Peyer's patch (tissue), 4 donors: Measurements from ENCODE around the gene PSMD2. TPM values are rescaled to one million over a fixed set of nuclear protein-coding genes. Genes with fewer than 3 reads are reported as not detected.

Experiments
- DNase-seq, 3 donors: peaks; one replicate each; pipeline ENCODE4 v3.0.0-alpha.2; 2017 to 2019
- H3K27ac ChIP-seq, 4 donors: fragments of 200-600 bp; sonication (generic); one replicate each; pipeline ENCODE4 v1.5.1; 2016 to 2019
- H3K27me3 ChIP-seq, 2 donors: fragments of 200-600 bp; sonication (generic); one replicate each; pipeline ENCODE4 v1.5.1; 2019
- H3K36me3 ChIP-seq, 3 donors: fragments of 200-600 bp; sonication (generic); one replicate each; pipeline ENCODE4 v1.5.1; 2016 to 2019
- H3K4me1 ChIP-seq, 4 donors: fragments of 200-600 bp; sonication (generic); one replicate each; pipeline ENCODE4 v1.5.1; 2016 to 2019
- H3K4me3 ChIP-seq, 4 donors: fragments of 200-600 bp; sonication (generic); 1 replicate in 3 of 4; 2 replicates in 1 of 4; pipeline ENCODE4 v1.5.1; 2016 to 2019; ENCODE audit warnings: mild to moderate bottlenecking in 1 of 4
- H3K9me3 ChIP-seq, 4 donors: fragments of 200-600 bp; sonication (generic); one replicate each; pipeline ENCODE4 v1.5.1; 2016 to 2019; ENCODE audit warnings: mild to moderate bottlenecking in 1 of 4
- POLR2A ChIP-seq, 2 donors: fragments of 450-650 bp; IDR thresholded peaks; one replicate each; pipeline ENCODE4 v1.5.1; 2017; ENCODE audit warnings: antibody characterized with exemption in 2 of 2, mild to moderate bottlenecking in 2 of 2, moderate library complexity in 2 of 2
- total RNA-seq, 4 donors: library from RNA; depleted of rRNA; stranded (reverse); fragments of >200 nt; gene quantifications; one replicate each; pipeline ENCODE4 v1.1.0, GENCODE V29; 2016
- TF ChIP-seq, protein P1 (sequence below), 6 experiments: fragments of 450-650 bp in 4 of 6; fragments of 200-600 bp in 2 of 6; sonication (generic) in 1 of 6; IDR thresholded peaks; one replicate each; pipeline ENCODE4 v1.5.1; 2017 to 2019; ENCODE audit warnings: antibody characterized with exemption in 6 of 6, mild to moderate bottlenecking in 3 of 6, moderate library complexity in 1 of 6

Gene PSMD2
- total RNA-seq, 4 donors from 2014 or later = 140 to 198 (median 155) TPM

DNA sequence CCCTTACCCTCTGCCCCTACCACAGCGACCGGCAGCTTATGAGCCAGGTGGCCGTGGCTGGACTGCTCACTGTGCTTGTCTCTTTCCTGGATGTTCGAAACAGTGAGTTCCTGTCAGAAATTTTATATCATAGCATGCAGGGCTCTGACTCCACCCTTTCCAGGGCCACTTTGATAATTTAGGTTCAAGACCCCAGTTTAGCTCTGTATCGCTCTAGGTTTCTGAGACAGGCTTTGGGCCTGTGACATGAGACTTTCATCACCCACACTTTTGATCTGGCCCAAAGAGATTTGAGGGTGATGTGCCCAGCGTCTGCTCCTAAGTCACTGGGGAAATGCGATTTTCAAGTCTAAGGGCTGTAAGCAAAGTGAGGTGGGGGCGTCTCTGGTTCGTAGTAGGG is 8.9 kb downstream of the PSMD2 start:
- peaks cover 0 to 71% (median 0%) of the 10 kb centered on the region in 3 donors for H3K36me3 ChIP-seq
- H3K9me3 ChIP-seq = no peaks in the 10 kb centered on the region
- no peaks in the 10 kb centered on the region for H3K27me3 ChIP-seq

DNA sequence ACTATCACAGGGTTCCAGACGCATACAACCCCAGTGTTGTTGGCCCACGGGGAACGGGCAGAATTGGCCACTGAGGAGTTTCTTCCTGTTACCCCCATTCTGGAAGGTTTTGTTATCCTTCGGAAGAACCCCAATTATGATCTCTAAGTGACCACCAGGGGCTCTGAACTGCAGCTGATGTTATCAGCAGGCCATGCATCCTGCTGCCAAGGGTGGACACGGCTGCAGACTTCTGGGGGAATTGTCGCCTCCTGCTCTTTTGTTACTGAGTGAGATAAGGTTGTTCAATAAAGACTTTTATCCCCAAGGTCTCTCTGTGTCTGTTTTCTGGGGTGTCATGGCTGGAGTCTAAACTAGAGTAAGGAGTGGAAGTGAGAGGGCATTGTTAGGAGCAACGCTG is 9.7 kb downstream of the PSMD2 start:
- Histone ChIP-seq H3K4me1 (peaks cover 0 to 8% (median 0%) of the 10 kb centered on the region in 4 donors), H3K36me3 (peaks cover 0 to 62% (median 0%) of the 10 kb centered on the region in 3 donors), H3K9me3 (no peaks in the 10 kb centered on the region), H3K4me3 (no peak overlapping the region), H3K27me3 (no peaks in the 10 kb centered on the region), H3K27ac (no peak overlapping the region)
- no peak for DNase-seq
- TF ChIP-seq, protein P1, sequence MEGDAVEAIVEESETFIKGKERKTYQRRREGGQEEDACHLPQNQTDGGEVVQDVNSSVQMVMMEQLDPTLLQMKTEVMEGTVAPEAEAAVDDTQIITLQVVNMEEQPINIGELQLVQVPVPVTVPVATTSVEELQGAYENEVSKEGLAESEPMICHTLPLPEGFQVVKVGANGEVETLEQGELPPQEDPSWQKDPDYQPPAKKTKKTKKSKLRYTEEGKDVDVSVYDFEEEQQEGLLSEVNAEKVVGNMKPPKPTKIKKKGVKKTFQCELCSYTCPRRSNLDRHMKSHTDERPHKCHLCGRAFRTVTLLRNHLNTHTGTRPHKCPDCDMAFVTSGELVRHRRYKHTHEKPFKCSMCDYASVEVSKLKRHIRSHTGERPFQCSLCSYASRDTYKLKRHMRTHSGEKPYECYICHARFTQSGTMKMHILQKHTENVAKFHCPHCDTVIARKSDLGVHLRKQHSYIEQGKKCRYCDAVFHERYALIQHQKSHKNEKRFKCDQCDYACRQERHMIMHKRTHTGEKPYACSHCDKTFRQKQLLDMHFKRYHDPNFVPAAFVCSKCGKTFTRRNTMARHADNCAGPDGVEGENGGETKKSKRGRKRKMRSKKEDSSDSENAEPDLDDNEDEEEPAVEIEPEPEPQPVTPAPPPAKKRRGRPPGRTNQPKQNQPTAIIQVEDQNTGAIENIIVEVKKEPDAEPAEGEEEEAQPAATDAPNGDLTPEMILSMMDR (IDR thresholded peaks at IDR 0.05) = no peak
- TF ChIP-seq POLR2A (IDR thresholded peaks at IDR 0.05) = no peak

More for the DNA sequence above, 8.9 kb downstream of the PSMD2 start:
- DNase-seq = no peak
- TF ChIP-seq, protein P1 (IDR thresholded peaks at IDR 0.05) = no peak
- TF ChIP-seq POLR2A (IDR thresholded peaks at IDR 0.05) = no peak
- H3K4me3 ChIP-seq = no peak overlapping the region
- H3K27ac ChIP-seq = no peak overlapping the region
- peaks cover 0 to 8% (median 0%) of the 10 kb centered on the region in 4 donors for H3K4me1 ChIP-seq

DNA sequence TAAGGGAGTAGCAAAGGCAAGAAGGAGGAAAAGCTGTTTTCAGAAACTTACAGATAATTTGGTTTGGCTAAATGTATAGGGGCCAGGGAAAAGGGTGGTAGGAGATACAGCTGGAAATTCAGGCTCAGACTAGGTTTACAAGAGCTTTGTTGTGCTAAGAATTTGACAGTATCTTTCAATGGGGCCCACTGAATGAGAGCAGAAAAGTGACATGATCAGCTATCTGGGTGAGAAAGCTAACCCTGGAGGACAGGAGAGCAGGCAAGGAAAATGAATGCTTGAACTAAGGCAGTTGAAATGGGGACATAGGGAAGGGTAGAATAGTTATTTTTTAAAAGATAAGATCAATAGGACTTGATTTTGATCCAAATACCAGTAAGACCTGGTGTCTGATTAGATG is 12.6 kb downstream of the PSMD2 start:
- Histone ChIP-seq H3K4me1 (peaks cover 0 to 15% (median 4%) of the 10 kb centered on the region in 4 donors), H3K27me3 (no peaks in the 10 kb centered on the region), H3K27ac (no peak overlapping the region), H3K4me3 (no peak overlapping the region), H3K36me3 (peaks cover 0 to 33% (median 0%) of the 10 kb centered on the region in 3 donors), H3K9me3 (no peaks in the 10 kb centered on the region)
- no peak for TF ChIP-seq POLR2A (IDR thresholded peaks at IDR 0.05)
- TF ChIP-seq, protein P1 (IDR thresholded peaks at IDR 0.05) = no peak
- no peak for DNase-seq

DNA sequence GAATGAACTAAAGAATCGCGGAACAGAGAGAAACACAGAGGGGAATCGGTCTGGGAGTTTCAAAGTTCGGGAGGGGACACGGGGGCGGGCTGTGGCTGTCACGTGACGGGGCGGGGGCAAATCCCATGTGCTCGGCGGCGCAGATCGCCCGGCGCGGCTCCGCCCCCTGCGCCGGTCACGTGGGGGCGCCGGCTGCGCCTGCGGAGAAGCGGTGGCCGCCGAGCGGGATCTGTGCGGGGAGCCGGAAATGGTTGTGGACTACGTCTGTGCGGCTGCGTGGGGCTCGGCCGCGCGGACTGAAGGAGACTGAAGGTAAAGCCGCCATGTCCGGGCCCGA is 15.3 kb downstream of the PSMD2 start, which contains the start of gene EIF4G1:
TSS of gene EIF4G1 (plus strand) at position 244 of the 337 bp plus-strand sequence. CDS start 1,191 bp downstream, outside the sequence.
- Histone ChIP-seq H3K36me3 (peaks cover 0 to 13% (median 0%) of the 10 kb centered on the region in 3 donors), H3K4me1 (peaks cover 0 to 37% (median 4%) of the 10 kb centered on the region in 4 donors), H3K27me3 (no peaks in the 10 kb centered on the region), H3K9me3 (no peaks in the 10 kb centered on the region), H3K4me3 (peak within 1 kb of the TSS; percentile 71 to 97 (median 82)), H3K27ac (peak within 1 kb of the TSS; percentile 94 to 100 (median 94))
- TF ChIP-seq, protein P1 (IDR thresholded peaks at IDR 0.05) = no peak
- TF ChIP-seq POLR2A (IDR thresholded peaks at IDR 0.05) = peak; percentile 6 to 70
- peak; percentile 96 to 98 (median 97) for DNase-seq

DNA sequence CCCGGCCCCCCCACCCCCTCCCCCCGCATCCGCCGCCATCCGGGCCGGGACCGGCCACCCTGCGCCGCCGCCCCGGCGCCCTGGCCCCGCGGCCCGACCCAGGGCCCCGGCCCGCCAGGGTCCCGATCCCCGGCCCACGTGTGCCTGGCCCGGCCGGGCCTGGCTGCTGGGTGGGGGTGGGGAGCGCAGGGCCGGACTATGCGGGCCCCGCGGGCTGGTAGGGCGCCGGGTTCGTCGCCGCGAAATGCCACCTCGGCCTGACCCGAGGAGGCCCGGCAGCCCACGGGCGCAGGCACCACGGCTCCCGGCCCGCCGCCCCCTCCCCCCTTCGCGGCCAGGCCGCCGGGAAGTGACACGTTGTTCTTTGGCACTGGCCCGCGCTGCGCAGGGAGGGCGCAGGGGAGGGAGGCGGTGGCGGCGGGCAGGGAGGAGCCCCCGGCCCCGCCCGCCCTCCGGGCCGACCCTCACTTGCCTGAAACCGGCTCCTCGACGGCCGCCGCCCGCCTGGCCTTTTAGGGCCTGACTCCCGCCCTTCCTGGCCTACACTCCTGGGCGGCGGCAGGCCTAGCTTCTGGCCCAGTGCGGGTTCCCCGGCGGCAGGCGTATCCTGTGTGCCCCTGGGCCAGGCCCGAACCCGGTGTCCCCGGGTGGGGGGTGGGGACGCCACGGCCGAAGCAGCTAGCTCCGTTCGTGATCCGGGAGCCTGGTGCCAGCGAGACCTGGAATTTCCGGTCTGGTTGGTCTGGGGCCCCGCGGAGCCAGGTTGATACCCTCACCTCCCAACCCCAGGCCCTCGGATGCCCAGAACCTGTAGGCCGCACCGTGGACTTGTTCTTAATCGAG is 15.9 kb downstream of the PSMD2 start:
- peaks cover 0 to 43% (median 4%) of the 10 kb centered on the region in 4 donors for H3K4me1 ChIP-seq
- peak; percentile 26 to 30 for TF ChIP-seq POLR2A (IDR thresholded peaks at IDR 0.05)
- TF ChIP-seq, protein P1 (IDR thresholded peaks at IDR 0.05) = no peak

More for the DNA sequence above, 15.9 kb downstream of the PSMD2 start:
- Histone ChIP-seq H3K27ac (peak overlapping the region; percentile 94 to 100 (median 94)), H3K27me3 (no peaks in the 10 kb centered on the region), H3K9me3 (no peaks in the 10 kb centered on the region), H3K4me3 (peak overlapping the region; percentile 71 to 97 (median 82)), H3K36me3 (peaks cover 0 to 7% (median 0%) of the 10 kb centered on the region in 3 donors)
- DNase-seq = peak; percentile 70 to 87 (median 86)
